Measurements from ENCODE around the gene SLC8A2.

GRCh38 chr19:47378246-47378645, 93.4 kb downstream of the SLC8A2 start:
- TF ChIP-seq CTCF (IDR thresholded peaks at IDR 0.05) = no peak
- TF ChIP-seq EZH2 (IDR thresholded peaks at IDR 0.05; ENCODE audit: borderline replicate concordance, insufficient read depth, low read depth, low read length, poor library complexity, severe bottlenecking) = no peak
